HEK293T (cell line): ENCODE measurements around the gene BEAN1.

Experiments used
- CTCF ChIA-PET: fragments of 350-600 bp; formaldehyde crosslinking; extraction: SDS; loops from one replicate; lab custom pipeline; 2021; ENCODE audit warnings: antibody characterized with exemption, inconsistent platforms; lab: Yijun Ruan, JAX
- POLR2A ChIA-PET: fragments of 350-600 bp; formaldehyde crosslinking; extraction: SDS; loops from one replicate; lab custom pipeline; 2020; ENCODE audit warnings: antibody characterized with exemption, inconsistent platforms; lab: Yijun Ruan, JAX
- DNase-seq: peaks from one replicate; pipeline ENCODE4 v3.0.0; 2012; ENCODE audit warnings: mixed read lengths; ENCODE audit errors: extremely low spot score
- ARNT ChIP-seq: fragments of 450-650 bp; IDR thresholded peaks from 2 replicates; pipeline ENCODE4 v1.6.1; 2017; ENCODE audit warnings: mild to moderate bottlenecking
- BHLHE40 ChIP-seq: fragments of 450-650 bp; IDR thresholded peaks from 2 replicates; pipeline ENCODE4 v1.6.1; 2016; ENCODE audit warnings: mild to moderate bottlenecking, moderate library complexity, borderline replicate concordance
- CTBP1 ChIP-seq: fragments of 450-650 bp; IDR thresholded peaks from 2 replicates; pipeline ENCODE4 v1.6.1; 2016; ENCODE audit warnings: borderline replicate concordance
- ELF4 ChIP-seq: fragments of 450-650 bp; IDR thresholded peaks from 2 replicates; pipeline ENCODE4 v1.6.1; 2017; ENCODE audit warnings: antibody characterized with exemption
- FOXA1 ChIP-seq: fragments of 450-650 bp; IDR thresholded peaks from 2 replicates; pipeline ENCODE4 v1.6.1; 2016; ENCODE audit warnings: mild to moderate bottlenecking
- FOXK2 ChIP-seq: fragments of 450-650 bp; IDR thresholded peaks from 2 replicates; pipeline ENCODE4 v1.6.1; 2016; ENCODE audit warnings: mild to moderate bottlenecking
- FOXM1 ChIP-seq: fragments of 450-650 bp; IDR thresholded peaks from 2 replicates; pipeline ENCODE4 v1.6.1; 2017; ENCODE audit warnings: mild to moderate bottlenecking, borderline replicate concordance
- HDGF ChIP-seq: fragments of 450-650 bp; IDR thresholded peaks from 2 replicates; pipeline ENCODE4 v1.6.1; 2017; ENCODE audit warnings: antibody characterized with exemption, borderline replicate concordance
- L3MBTL2 ChIP-seq: fragments of 450-650 bp; conservative IDR thresholded peaks from 2 replicates; pipeline ENCODE4 v1.6.1; 2016; ENCODE audit warnings: mild to moderate bottlenecking
- LEF1 ChIP-seq: fragments of 450-650 bp; IDR thresholded peaks from 2 replicates; pipeline ENCODE4 v1.6.1; 2017; ENCODE audit warnings: mild to moderate bottlenecking, borderline replicate concordance
- NFRKB ChIP-seq: fragments of 450-650 bp; IDR thresholded peaks from 2 replicates; pipeline ENCODE4 v1.6.1; 2016; ENCODE audit warnings: mild to moderate bottlenecking, moderate library complexity
- SP1 ChIP-seq: fragments of 450-650 bp; IDR thresholded peaks from 2 replicates; pipeline ENCODE4 v1.6.1; 2017
- SUZ12 ChIP-seq: fragments of 450-650 bp; IDR thresholded peaks from 2 replicates; pipeline ENCODE4 v1.6.1; 2016; ENCODE audit warnings: mild to moderate bottlenecking
- TARDBP ChIP-seq: fragments of 450-650 bp; IDR thresholded peaks from 2 replicates; pipeline ENCODE4 v1.6.1; 2016
- ZNF384 ChIP-seq: fragments of 450-650 bp; IDR thresholded peaks from 2 replicates; pipeline ENCODE4 v1.6.1; 2016
- TF ChIP-seq, protein P1 (sequence below): fragments of 450-650 bp; IDR thresholded peaks from 2 replicates; pipeline ENCODE4 v1.6.1; 2016

Gene BEAN1

GRCh38 chr16:66509576-66509975 lies 82.5 kb downstream of the BEAN1 start:
- TF ChIP-seq ZNF384: no peak
- TF ChIP-seq HDGF: no peak
- no peak for TF ChIP-seq FOXK2
- TF ChIP-seq ARNT: no peak
- no peak for TF ChIP-seq ELF4
- no peak for TF ChIP-seq SP1
- no peak for TF ChIP-seq LEF1
- no peak for TF ChIP-seq CTBP1
- no peak for TF ChIP-seq NFRKB
- TF ChIP-seq, protein P1, sequence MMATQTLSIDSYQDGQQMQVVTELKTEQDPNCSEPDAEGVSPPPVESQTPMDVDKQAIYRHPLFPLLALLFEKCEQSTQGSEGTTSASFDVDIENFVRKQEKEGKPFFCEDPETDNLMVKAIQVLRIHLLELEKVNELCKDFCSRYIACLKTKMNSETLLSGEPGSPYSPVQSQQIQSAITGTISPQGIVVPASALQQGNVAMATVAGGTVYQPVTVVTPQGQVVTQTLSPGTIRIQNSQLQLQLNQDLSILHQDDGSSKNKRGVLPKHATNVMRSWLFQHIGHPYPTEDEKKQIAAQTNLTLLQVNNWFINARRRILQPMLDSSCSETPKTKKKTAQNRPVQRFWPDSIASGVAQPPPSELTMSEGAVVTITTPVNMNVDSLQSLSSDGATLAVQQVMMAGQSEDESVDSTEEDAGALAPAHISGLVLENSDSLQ: no peak
- POLR2A ChIA-PET: no interaction called here
- no peak for DNase-seq
- CTCF ChIA-PET: no interaction called here

DNA sequence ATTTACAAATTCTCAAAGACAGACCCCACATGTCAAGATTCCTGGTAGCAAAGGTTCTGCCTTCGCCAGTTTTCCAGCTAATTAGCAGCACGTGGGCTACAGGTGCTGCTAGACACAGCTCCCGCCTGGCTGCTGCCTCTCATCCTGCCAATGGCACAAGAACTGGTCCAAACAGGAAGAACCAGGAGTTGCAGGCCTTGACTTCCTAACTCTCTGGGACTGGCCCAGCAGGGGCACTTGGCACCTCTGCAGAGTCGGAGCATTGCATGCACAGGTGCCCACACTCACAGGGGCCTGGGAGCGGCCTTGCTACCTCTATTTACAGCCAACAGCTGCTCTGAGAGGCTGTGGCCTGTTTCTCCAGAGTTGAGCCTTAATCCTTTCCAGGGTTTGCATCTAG lies 83.2 kb downstream of the BEAN1 start:
- DNase-seq: no peak
- TF ChIP-seq FOXA1: no peak
- TF ChIP-seq ZNF384: no peak
- TF ChIP-seq NFRKB: no peak
- TF ChIP-seq BHLHE40: no peak
- TF ChIP-seq, protein P1: no peak
- no peak for TF ChIP-seq FOXK2
- no peak for TF ChIP-seq SUZ12
- TF ChIP-seq FOXM1: no peak
- no peak for TF ChIP-seq CTBP1
- TF ChIP-seq ELF4: no peak
- no peak for TF ChIP-seq HDGF
- TF ChIP-seq LEF1: no peak
- TF ChIP-seq SP1: no peak
- no peak for TF ChIP-seq L3MBTL2
- no peak for TF ChIP-seq ARNT
- TF ChIP-seq TARDBP: no peak
- CTCF ChIA-PET: no interaction called here
- POLR2A ChIA-PET: no interaction called here

DNA sequence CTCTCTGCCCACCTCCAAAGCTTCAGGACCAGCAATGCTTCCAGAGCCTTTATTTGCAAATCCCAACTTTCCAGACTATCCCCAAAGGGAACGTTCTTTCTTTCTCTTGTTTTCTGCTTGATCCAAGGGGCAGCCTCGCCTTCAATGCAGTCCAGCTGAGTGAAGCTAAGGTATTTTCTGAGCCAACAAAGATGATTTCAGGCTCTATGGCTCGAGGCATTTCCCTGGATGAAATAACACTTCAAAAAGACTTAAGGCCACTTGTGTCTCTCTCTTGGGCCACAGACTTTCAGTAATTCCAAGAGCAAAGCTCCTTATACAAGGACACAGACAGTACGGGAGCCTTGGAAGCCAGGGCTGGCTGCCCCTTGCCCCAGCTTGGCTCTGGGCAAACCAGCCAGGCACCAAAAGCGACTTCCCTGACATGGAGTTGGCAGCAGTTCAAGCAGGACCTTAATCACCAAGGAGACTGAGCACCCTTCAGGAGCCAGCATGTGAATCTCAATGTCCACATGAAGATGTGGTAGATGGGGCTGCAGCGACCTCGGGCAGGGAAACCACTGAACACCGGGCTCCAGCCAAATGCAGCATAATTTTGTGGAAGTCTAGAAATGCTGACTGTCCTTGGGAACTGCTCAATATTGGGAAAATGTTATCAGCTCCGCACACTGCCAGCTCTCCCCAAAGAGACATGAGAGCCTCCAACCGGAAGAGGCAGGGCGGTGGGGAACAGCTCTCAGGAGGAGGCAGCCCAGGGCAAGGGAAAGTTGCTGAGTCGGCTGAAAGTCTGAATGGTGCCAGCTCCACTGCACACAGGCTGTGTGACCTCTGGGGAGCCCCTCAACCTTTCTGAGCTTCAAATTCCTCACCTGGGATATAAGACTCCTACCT lies 83.9 kb downstream of the BEAN1 start:
- ChIA-PET CTCF (no interaction called here), POLR2A (no interaction called here)
- DNase-seq: no peak

GRCh38 chr16:66511602-66512271 lies 84.6 kb downstream of the BEAN1 start:
- ChIA-PET CTCF (interaction anchor here (1.3 kb wide), 1 partner anchor 9 kb away, joined by 3 read pairs; no protein-coding TSS in a partner anchor), POLR2A (interaction anchor here (0.7 kb wide), 1 partner anchor 57 kb away, joined by 4 read pairs; no protein-coding TSS in a partner anchor)
- TF ChIP-seq FOXK2 (no peak), CTBP1 (no peak), TARDBP (no peak), SUZ12 (no peak), ZNF384 (no peak), FOXA1 (no peak), BHLHE40 (no peak), ARNT (no peak), NFRKB (no peak), ELF4 (no peak)
- DNase-seq: no peak

More for the DNA sequence above, 83.9 kb downstream of the BEAN1 start:
- TF ChIP-seq FOXA1 (no peak), ELF4 (no peak), SP1 (no peak), L3MBTL2 (no peak), TARDBP (no peak), HDGF (no peak), LEF1 (no peak), ARNT (no peak), FOXM1 (no peak), SUZ12 (no peak), BHLHE40 (no peak), NFRKB (no peak), FOXK2 (no peak), ZNF384 (no peak), CTBP1 (no peak)
- TF ChIP-seq, protein P1: no peak

DNA sequence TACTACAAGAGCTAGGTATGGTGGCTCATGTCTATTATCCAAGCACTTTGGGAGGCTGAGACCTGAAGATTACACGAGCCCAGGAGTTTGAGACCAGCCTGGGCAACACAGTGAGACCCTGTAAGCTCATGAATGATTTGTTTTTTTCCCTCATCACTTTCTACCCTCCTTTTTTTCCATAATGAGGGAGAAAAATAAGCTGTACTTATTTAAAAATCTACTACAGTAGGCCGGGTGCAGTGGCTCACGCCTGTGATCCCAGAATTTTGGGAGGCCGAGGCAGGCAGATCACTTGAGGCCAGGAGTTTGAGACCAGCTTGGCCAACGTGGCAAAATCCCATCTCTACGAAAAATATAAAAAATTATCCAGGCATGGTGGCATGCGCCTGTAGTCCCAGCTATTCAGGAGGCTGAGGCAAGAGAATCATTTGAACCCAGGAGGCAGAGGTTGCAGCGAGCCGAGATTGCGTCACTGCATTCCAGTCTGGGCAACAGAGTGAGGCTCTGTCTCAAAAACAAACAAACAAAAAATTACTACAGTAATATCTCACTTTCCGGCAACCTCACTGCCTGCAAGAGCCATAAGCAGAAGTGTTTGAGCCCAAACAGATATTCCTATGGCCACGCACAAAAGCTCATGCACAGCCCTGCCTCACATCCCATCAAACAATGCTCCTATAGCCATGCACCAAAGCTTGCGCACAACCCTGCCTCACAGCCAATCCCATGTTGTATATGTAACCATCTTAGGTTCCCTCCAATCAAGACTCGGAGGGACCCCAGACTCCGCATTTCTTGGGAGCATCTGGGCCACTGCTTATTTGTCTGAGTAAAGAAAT lies 85.4 kb downstream of the BEAN1 start:
- TF ChIP-seq, protein P1: no peak
- TF ChIP-seq NFRKB (no peak), ZNF384 (no peak), FOXA1 (no peak), CTBP1 (no peak), L3MBTL2 (no peak), FOXK2 (no peak), SUZ12 (no peak), HDGF (no peak), FOXM1 (no peak), ELF4 (no peak), ARNT (no peak), BHLHE40 (no peak), LEF1 (no peak), TARDBP (no peak), SP1 (no peak)
- POLR2A ChIA-PET: interaction anchor here (0.7 kb wide), 1 partner anchor 56 kb away, joined by 4 read pairs; no protein-coding TSS in a partner anchor
- CTCF ChIA-PET: interaction anchor here (1.3 kb wide), 1 partner anchor 8 kb away, joined by 3 read pairs; no protein-coding TSS in a partner anchor
- no peak for DNase-seq
